Stimulated activated CD8-positive, alpha-beta memory T cell treated with anti-CD3 and anti-CD28 coated beads, Interleukin-12 subunit alpha, Interleukin-12 subunit beta, amount 100 ng/mL, for 24 hours (primary cell): ENCODE results near the gene ERBB4.

Source experiments
- DNase-seq: peaks from one replicate; pipeline ENCODE4 v3.0.0-alpha.2; 2020; ENCODE audit errors: extremely low read depth

Gene ERBB4

DNA sequence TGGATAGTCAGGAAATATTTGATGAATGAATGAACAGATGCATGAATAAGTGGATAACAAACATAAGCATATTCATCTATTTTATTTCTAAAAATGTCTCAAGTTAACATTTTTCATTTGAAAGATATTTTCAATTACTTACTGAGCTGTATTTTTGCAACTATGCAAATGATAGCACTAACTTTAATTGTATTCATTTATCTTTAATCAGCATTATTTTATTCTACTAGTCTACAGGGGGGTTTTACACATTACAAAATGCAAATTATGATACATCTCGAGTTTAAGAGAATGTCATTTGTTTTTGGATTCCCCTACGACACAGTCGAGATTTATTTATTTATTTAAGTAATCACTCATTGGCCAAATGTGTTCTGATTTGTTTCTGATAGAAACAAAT lies 530.6 kb downstream of the ERBB4 start:
- no peak for DNase-seq

DNA sequence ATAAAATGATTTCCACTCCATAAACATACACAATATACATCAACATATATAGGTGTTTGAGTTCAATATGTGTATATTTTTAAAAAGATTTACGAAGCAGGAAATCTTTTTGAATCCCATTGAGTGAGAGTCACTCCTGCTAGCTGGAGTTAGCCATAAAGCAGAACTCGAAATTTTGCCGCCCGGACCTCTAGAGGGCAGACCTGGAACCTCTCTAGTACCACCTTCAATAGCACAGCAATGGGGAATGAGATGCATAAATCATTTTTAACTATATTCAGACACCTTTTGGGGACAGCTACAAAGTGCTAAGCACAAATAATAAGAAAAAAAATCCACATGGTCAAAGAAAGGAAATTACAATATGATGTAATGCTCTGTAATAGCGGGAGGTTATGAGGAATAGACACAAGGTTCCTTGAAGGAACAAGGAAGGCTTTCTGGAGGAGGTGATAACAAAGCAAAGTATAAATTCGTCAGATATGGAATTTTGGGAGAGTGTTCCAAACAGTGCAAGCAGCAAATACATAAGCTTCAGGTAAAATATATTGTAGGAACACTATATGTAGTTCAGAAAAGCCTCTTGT lies 533.4 kb downstream of the ERBB4 start:
- no peak for DNase-seq

DNA sequence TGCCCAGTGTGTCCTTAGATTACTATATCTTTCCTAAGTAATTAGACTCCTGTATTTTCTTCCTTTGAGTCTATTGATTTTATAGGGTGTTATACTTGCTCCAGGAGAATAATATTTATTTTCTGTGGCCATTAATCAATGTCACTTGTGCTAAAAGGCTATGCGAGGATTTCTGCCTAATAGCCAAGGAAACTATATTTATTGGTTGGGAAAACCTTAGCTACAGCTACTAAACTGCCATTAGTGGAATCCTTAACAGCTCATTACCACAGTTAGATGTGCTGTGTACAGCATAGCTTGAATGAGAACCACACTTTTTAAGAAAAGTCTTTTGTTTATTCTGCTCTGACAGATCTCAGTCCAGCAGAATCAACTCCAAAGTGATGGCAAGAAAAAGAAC lies 537.3 kb downstream of the ERBB4 start:
- no peak for DNase-seq

DNA sequence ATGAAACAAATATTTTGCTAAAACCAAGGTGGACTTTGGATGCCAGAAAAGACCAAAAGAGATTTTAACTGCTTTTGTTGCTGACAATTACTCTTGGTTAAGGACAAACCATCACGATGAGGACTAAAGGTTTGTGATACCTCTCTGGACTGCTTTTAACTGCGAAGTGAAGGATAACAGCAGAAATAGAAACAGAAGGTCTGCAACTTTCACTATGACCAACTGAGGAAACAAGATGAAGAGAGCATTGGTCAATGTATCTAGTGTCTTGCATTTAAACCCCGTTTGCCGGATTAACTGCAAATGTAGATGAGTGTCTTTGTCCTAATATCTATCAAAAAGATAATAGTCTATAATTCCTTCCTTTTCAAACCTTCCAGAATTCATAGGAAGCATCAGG lies 541.7 kb downstream of the ERBB4 start:
- no peak for DNase-seq

DNA sequence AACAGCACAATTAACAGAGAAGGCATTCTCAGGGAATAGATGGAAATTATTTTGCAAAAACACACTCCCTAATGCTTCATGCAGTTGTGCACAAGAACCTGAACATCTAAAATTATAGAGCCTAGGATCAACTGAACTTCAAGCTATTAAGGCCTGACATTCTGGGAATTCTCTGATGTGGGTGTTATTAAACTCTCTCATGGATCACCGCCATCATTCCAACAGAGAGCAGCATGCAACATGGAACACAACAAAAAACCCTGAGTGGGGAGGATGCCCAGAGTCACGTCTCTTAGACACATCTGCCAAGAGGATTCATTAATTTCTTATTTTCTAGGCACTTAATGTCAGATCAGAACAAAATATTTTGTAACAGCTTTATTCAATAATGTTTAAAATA lies 543.8 kb downstream of the ERBB4 start:
- DNase-seq = no peak

DNA sequence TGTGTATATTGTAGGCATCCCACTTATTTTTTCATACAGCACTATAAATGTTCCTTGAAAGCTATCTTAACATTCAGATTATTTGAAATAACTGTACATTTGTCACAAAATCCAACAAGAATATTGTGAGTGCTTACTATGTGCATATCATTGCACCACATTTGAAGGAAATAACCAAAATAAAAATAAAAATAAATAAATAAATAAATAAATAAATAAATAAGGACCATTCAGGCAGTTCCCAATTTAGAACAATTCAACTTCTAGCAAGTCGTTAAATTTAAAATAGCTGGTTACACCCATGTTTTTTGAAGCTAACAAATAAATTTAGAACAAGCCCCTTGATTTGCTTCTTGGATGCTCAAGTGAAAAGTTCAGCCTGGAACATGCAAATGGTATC lies 548.3 kb downstream of the ERBB4 start:
- DNase-seq = no peak

DNA sequence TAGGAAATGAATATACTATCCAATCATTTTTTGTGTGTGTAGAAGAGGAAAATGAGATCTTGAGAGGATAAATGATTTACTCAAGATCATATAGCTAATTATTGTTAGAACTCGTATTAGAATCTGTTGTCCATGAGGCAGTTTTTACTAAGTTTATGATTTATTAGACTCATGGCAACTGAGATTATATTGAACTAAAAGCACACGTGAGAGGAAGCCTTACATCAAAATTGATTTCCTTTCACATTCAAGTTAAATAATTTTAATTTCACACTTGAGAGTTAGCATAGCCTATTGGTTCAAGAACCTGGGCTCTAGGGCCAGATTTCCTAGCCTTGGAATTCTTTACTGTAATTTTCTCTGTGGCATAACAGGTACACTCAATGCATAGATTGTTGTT lies 552.3 kb downstream of the ERBB4 start:
- no peak for DNase-seq

DNA sequence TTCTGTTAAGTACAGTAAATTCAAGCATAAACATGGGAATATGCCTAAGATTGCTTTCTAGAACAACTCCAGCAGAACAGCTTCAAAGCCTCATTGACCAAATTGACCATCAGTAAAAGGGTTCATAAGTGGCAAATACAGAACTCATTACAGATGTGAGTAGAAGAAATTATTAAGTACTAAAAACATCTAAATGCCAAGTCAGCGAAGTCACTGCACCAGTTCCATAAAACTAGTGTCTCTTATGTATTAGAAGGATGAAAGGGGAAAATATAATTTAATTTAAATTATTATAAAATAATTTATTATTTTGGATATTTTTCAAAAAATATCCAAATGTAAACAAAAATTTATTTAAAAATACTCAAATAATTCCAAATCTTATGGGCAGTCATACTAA lies 553.2 kb downstream of the ERBB4 start:
- no peak for DNase-seq

DNA sequence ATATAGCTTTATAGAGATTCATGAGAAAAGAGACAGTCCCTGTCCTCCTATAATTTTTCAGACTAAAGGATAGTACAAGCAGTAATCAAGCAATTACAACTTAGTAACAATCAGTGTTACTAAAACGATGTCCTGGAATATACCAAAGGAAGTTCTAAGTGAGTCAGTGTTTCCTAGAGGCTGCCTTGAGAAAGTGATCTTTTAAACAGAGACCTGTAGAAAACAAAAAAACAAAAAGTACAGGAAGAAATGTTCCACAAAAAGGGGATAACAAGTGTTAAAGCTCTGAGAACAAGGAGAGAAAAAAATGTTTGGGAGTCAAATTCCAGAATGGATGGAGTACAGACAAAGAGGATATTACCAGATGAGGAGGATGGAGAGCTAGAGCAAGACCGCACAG lies 556.4 kb downstream of the ERBB4 start:
- DNase-seq = no peak

DNA sequence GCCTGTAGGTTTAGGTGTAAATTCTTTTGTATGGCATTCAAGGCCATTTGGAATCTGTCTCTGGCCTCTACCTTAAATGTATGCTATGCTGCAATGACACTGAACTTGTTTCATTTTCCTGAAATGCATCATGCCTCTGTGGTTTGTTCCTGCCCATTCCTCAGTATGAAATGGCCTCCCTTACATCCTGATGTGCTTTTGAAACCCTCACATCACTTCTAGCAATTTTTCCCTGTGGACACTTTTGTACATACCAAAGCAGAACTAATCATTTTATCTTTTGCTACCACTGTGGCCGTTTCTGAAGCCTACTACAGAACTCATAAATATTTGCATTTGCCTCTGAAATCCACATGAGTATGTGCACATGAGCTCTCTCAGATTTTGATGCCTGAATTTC lies 557.2 kb downstream of the ERBB4 start:
- no peak for DNase-seq

DNA sequence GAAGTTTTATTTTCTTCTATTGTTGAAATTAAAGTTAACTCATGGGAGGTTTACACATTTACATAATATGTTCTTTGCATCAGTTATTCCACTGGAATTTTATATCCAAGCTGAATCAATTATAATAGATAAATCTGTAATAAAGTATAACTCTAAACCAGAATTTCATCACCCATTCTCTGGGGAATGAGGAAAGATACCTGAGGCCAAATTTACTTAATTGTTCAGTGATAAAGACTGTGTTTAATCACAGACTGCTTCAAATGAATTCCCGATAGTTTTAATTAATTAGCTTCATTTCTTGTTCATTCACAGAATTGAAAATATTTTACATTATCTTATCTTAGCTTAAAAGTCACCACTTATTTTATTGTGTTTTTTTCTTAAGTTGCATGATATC lies 562.5 kb downstream of the ERBB4 start:
- DNase-seq = no peak

DNA sequence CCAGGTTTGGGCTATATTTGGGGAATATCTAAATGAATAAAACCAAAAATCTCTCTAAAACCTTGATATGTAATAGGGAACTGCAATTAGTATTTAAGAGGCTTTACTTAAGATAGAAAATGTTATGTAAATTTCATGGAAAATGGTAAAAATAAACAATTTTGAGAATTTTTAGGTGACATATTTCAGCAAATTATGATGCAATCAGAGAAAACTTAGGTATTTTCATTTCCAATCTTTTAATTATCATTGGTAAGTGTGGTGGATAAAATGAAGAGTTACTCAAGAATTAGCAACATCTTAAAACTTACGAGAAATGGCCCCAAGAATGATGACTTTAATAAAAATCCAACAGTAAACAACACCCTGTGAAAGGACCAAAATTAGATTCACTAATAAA lies 571.4 kb downstream of the ERBB4 start:
- DNase-seq = no peak

DNA sequence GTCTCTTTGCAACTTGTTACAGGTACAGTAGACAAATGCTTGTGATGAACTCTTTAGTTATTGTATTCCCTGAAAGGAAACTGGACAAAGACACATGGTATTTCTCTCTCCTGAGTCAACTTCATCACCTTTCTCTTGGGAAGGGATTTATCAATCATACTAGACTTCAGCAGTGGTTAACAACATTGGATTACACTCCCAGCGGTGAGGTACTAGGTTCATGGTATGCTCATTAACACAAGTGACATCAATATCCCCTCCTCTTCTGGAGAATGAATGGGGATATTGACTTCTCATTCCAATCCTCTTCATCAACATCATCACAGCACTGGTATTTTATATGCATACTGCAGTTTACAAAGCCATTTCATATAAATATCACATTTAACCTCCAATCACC lies 574.6 kb downstream of the ERBB4 start:
- DNase-seq = no peak

DNA sequence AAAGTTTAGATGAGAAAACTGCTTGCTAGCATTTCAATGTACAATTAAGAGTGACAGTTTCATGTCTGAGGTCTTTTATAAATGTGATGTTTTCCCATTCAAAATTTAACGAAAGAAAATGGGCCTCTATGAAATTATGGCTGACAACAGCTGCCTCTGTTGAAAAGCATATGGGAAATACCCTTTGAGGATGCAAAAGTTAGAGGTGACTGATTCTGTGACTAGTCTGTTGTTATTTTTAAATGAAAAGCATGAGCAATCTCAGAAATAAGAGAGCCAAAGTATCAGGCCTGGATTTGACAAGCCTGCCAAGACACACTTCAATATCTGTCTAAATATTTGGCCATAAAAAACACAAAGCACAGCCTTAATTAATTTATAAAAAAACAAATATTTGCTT lies 580.8 kb downstream of the ERBB4 start:
- DNase-seq = no peak

DNA sequence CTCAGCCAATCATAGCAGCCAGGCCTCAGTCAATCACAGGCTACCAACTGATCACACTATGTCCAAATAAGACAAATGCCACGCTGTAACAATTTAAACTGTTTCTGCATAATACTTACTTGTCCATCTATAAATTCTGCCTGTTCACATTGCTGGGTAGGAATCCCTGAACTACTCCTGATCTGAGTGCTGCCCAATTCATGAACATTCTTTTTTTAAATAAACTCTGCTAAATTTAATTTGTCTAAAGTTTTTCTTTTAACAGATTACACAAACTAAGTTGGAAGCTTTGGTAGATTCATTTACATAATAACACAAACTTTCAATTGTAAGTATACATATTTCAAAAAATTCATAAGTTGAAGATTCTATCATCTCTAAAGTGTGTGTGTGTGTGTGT lies 583.0 kb downstream of the ERBB4 start:
- no peak for DNase-seq

DNA sequence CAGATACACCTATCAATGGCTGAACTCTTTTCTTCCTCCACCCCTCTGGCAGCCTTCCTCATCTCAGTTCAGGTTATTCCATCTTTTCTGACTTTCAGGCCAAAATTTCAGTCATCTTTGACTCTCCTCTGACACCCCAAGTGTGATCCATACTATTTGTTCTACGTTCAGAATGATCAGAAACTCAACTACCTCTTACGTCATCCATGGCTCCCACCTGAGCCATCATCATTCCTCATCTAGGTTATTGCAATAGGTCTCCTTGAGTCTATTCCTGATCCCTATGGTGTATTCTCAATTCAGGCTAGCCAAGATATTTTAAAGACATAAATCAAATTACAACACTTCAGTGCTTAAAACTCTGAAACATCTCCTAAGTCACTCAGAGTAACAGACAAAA lies 589.7 kb downstream of the ERBB4 start:
- no peak for DNase-seq

DNA sequence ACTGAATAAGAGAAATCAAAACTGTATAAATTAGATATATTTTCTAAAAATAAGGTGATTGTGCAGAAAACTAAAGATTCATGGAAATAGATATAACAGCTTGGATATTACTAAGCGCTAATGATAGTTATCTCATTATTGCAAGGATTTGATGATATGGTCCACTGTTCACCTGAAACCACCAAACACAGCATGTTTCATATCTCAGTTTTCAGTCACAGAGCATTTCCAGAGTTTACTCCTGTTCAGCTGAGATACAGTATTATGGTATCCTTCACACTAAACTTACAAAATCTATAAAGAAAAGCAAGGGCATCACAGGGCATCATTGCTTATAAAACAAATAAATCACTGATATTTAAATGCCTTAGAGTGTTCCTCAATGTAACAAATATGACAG lies 591.6 kb downstream of the ERBB4 start:
- DNase-seq = no peak

DNA sequence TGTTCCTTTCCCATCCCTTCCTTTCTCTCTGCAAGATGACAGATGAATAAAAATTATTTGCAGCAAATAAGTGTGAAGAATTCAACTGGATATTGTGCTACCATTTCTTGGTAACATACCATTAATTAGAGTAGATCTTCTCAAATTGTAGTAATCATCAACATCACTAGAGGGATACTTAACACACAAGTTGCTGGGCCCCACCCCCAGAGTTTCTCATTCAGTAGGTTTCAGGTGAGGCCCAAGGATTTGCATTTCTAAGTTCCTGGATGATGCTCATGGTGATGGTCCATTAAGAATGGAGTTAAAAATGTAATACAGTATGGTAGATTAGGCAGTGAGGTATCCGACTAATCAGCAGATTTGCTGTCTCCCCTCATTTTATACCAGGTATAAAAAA lies 594.0 kb downstream of the ERBB4 start:
- no peak for DNase-seq

DNA sequence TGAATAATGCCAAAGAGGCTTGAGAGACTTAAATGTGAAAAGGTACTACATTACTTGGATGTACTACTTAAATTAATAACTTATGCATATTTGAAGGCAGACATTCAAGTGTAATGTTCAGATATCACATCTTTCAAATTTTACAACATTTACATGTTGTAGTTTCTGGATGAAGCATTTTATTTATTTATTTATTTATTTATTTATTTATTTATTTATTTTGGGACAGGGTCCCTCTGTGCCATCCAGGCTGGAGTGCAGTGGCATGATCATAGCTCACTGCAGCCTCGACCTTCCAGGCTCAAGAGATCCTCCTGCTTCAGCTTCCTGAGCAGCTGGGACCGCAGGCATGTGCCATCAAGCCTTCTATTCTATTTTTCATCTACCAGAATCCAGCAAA lies 596.4 kb downstream of the ERBB4 start:
- DNase-seq = no peak

DNA sequence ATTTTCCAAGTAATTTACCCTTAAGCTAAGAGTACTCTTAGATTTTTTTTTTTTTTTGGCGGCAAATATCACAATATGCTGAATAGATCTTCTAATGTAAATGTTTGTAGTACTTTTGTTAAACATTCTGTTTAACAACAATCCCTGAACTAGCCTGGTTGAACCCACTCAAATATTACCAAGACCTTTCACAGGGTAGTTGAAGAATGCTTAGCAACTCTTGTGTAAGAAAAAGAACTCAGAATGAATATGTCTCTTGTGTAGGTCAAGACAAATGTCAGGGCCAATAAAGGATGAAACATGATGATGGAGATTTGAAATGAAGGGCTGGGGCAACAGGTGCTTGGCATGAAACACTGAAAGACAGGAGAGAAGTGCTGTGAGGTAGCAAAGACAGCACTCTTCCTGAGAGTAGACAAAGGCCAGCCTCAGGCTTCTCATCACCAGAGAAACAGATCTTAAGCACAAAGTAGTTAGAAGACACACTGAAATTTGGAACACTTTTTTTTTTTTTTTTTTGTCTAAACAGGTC lies 597.3 kb downstream of the ERBB4 start:
- no peak for DNase-seq

DNA sequence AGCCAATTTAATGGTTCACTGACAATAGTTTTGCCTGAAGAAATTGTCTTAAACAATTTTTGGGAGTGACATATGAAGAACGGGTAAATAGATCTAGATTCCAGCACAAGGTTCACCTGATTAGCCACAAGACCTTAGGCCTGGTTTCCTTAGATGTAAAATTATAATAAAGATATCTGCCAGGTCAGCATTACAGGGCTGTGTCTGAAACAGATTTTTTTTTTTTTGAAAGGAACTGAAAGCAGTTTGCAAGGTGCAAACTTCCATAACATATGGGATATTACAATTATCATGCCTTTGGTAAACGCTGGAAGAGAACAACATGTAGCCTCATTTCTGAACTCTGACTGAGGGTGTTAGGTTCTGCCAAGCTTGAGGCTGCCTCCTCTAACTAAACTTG lies 599.4 kb downstream of the ERBB4 start:
- DNase-seq = no peak

DNA sequence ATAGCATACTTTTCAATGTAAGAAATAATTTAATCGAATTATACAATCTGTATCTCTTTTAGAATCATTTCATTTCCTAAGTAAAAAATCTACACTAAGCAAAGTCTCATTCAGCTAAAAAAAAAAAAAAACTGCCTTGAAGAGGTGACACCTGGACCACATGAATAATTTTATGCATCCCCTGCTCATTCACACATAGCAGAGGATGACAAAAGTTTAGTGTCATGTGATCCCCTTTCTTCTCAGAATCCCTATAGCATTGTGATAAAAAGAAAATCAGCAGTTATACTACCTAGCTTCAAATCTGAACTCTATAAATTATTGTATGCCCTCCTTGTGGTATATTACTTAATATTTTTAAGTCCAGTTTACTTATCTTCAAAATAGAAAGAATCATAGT lies 603.8 kb downstream of the ERBB4 start:
- no peak for DNase-seq

DNA sequence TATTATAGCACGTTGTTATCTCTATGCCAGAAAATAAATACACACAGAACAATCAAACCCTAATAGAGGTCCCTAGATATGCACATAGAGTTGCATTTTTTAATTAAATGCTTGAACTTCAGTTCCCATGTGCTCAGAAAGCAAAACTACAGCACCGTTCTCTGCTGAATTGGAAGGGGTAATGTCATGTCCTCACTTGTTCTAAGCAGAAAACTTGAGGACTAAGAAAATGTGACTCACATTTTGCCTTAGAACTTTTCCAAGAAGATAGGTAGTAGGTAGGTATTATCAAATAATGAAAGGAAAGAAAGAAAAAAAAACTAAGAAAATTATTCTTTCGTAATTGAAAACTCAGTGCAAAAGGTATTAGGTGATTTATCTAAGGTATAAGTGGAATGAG lies 607.3 kb downstream of the ERBB4 start:
- DNase-seq = no peak

DNA sequence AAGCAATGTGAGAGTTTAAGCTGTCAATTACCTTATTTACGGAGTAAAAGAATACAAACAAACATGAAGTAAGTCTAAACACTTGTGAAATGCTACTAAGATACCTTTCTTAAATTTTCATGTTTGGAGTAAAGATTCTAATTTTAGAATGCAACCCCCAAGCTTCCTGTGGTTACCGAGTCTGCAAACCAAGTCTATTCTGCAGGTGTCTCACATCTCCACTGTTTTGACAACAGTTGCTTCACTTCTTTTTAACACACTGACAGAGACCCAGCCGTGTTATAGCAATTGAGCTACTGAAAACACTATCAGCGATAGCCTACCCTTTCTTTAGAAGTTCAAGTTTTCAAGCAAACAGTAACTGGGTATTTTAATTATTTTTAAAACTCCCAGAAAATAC lies 608.3 kb downstream of the ERBB4 start:
- no peak for DNase-seq

DNA sequence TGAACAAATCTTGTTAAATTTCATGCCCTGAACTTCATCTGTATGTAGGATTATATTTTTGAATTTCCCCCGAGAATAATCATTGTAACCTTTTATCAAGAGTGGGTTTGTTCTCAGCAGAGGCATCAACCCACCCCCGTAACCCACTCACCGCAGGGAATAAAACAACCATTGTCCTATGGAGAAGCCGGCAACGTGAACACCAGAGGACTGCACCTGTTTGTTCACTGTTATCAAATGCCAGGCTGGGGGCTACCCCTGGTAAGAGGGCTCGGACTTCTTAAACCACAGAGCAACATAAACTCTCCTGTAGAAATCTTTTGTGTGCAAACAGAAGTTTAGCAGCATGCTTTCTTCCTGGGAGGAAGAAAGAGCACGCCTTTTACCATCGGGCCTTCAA lies 610.4 kb downstream of the ERBB4 start:
- DNase-seq = no peak
